AG10803 (cell line): Measurements from ENCODE around the gene ARHGEF9.

Experiments
- DNase-seq: peaks from one replicate; pipeline ENCODE4 v3.0.0; 2010; ENCODE audit warnings: low read depth
- H3K4me3 ChIP-seq: 2 replicates; pipeline ENCODE4 v1.5.1; 2011; ENCODE audit warnings: mild to moderate bottlenecking, low read length, control low read depth
- TF ChIP-seq, protein P1 (sequence below): conservative IDR thresholded peaks from 2 replicates; pipeline ENCODE4 v1.5.1; 2011; ENCODE audit warnings: mild to moderate bottlenecking, low read length, control low read depth, inconsistent platforms

ARHGEF9 gene

DNA sequence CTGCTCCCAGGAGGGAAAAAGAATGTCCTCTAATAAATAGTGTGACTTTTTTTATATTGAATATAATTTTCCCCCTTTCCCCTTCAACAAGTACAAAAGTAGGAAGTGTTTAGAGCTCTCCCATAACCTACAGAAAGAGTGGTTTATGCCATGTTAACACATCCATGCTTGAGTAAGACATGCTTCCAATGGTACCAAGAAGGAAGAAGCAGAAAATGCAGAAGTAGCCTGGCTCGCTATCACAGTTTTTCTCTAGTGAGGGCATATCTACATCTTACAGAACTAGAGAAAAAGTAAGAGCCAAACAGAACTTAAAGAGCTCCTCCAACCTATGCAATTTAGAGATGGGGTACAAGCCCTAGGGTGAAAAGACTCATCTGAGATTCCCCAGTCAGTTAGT is 82.5 kb downstream of the ARHGEF9 start:
- TF ChIP-seq, protein P1, sequence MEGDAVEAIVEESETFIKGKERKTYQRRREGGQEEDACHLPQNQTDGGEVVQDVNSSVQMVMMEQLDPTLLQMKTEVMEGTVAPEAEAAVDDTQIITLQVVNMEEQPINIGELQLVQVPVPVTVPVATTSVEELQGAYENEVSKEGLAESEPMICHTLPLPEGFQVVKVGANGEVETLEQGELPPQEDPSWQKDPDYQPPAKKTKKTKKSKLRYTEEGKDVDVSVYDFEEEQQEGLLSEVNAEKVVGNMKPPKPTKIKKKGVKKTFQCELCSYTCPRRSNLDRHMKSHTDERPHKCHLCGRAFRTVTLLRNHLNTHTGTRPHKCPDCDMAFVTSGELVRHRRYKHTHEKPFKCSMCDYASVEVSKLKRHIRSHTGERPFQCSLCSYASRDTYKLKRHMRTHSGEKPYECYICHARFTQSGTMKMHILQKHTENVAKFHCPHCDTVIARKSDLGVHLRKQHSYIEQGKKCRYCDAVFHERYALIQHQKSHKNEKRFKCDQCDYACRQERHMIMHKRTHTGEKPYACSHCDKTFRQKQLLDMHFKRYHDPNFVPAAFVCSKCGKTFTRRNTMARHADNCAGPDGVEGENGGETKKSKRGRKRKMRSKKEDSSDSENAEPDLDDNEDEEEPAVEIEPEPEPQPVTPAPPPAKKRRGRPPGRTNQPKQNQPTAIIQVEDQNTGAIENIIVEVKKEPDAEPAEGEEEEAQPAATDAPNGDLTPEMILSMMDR, result no peak
- no peak overlapping the region for H3K4me3 ChIP-seq
- DNase-seq, result no peak

DNA sequence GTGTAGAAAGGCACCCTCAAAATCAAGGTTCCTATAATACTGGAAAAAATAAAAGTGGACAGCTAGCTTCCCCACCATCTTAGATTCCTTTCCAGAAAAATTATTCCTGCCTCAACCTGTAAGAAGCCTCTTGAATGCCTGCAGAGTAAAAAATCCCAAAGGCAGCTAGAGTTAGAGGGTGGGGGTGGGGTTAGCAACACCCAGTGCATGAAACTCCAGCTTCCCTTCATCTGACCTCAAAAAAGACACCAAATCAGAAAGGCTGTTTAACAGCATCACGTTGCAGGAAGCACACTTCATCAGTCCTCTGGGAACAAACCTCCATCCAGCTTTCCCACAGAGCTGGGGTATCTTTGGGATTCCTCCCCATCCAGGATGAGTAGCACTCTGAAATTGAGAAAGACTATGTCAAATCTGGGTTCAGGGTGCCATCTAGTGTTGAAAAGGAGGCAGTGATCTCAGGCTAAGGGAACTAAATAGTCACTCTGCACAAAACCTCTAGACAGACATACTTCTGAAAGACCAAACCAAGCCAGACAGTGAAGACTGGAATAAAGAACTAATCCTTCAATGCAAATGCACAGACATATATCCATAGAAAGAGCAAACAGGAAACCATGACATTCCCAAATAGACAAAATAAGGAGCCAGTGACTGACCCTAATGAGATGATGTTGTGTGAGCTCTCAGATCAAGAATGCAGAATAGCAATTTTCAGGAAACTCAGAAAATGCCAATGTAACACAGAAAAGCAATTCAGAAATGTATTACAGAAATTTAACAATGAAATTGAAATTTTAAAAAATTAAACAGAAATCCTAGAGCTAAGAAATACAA is 97.9 kb downstream of the ARHGEF9 start:
- TF ChIP-seq, protein P1, result peak; percentile 81
- peak; percentile 64 for DNase-seq
- no peak overlapping the region for H3K4me3 ChIP-seq

DNA sequence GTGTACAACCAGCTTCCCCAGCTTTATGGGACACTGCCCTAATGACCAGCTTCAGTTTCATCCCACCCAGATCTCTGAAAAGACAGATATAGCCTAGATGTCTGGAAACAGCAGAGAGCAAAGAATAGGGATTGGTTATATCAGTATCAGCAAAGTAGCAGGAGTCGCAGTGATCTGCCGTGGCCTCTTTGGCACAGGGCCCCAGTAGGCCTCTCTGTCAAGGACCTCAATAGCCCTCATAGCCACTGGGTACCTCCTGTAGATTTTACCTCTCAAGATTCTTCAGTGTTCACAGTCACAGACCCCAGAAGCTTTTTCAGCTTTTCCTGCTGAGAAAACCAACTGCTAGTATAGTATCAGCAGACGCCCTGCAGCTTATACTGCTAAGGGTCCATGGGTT is 104.6 kb downstream of the ARHGEF9 start:
- TF ChIP-seq, protein P1, result no peak
- DNase-seq, result no peak
- no peak overlapping the region for H3K4me3 ChIP-seq

GRCh38 chrX:63679432-63679831 is 105.6 kb downstream of the ARHGEF9 start:
- no peak for DNase-seq
- TF ChIP-seq, protein P1, result no peak
- no peak overlapping the region for H3K4me3 ChIP-seq

- no peak for DNase-seq
Measured at GRCh38 chrX:63675716-63676115, 109.3 kb downstream of the ARHGEF9 start.

DNA sequence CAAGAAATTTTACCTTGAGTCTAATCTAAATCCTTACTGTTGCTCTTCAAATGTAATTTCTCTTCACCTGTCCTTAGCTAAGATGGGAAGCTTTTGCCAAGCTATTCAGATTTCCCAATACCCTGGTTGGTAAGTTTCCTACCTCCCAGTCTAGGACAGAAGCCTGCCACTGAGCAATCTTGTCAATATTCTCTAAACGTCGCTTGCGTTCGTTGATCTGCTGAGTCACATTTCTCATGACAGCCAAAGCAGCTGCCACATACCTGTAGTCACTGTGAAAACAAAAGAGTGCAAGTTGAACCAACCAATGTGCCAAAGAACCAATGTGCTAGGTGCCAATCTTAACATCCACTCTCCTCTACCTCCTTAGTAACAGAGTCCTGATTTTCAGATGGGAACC is 111.1 kb downstream of the ARHGEF9 start:
- TF ChIP-seq, protein P1, result no peak
- no peak for DNase-seq

More at GRCh38 chrX:63675716-63676115, 109.3 kb downstream of the ARHGEF9 start:
- TF ChIP-seq, protein P1, result no peak
- no peak overlapping the region for H3K4me3 ChIP-seq

GRCh38 chrX:63664741-63665140 is 120.3 kb downstream of the ARHGEF9 start:
- no peak overlapping the region for H3K4me3 ChIP-seq
- TF ChIP-seq, protein P1, result no peak
- DNase-seq, result no peak

More for the DNA sequence above, 111.1 kb downstream of the ARHGEF9 start:
- H3K4me3 ChIP-seq, result no peak overlapping the region
